H1 (cell line): Measurements from ENCODE around the gene OXNAD1. TPM values are rescaled to one million over a fixed set of nuclear protein-coding genes. Genes with fewer than 3 reads are reported as not detected.
A peak's percentile ranks its signal among the peaks of the same experiment; 100 is the strongest.

Experiments
- CTCF ChIA-PET: fragments of 300-600 bp; sonication (Branson Sonifier 250); formaldehyde crosslinking; loops from one replicate; lab custom pipeline; 2021; ENCODE audit not compliant: partially characterized antibody; lab: Charles Lee
- POLR2A ChIA-PET: fragments of 300-600 bp; sonication (Branson Sonifier 250); formaldehyde crosslinking; loops from one replicate; lab custom pipeline; 2021; ENCODE audit warnings: inconsistent platforms; ENCODE audit not compliant: partially characterized antibody; lab: Charles Lee
- DNase-seq, 2 experiments: peaks; one replicate each; pipeline versions ENCODE4 v3.0.0 to v3.0.0-alpha.2; 2010 to 2022; ENCODE audit warnings: low spot score in 2 of 2, low read depth in 1 of 2, mixed read lengths in 1 of 2
- FAIRE-seq: peaks from 2 replicates; lab custom pipeline; 2011; peaks lifted over from hg19 to GRCh38; lab: Jason Lieb, UNC
- H2AFZ ChIP-seq: 2 replicates; pipeline ENCODE4 v1.8.1; 2012; ENCODE audit warnings: low read length, inconsistent platforms
- H2AK5ac ChIP-seq: 2 replicates; pipeline ENCODE4 v1.6.1; 2013; ENCODE audit warnings: low read depth, low read length
- H2BK120ac ChIP-seq: replicated peaks from 2 replicates; pipeline ENCODE3; 2013; ENCODE audit warnings: low read depth, low read length, inconsistent platforms
- H2BK12ac ChIP-seq: 2 replicates; pipeline ENCODE4 v1.6.1; 2013; ENCODE audit warnings: low read depth, low read length
- H2BK15ac ChIP-seq: 2 replicates; pipeline ENCODE4 v1.6.1; 2013; ENCODE audit warnings: low read length
- H2BK20ac ChIP-seq: 2 replicates; pipeline ENCODE4 v1.6.1; 2013; ENCODE audit warnings: low read length
- H2BK5ac ChIP-seq: 2 replicates; pipeline ENCODE4 v1.6.1; 2013; ENCODE audit warnings: low read depth, low read length
- H3K14ac ChIP-seq: 2 replicates; pipeline ENCODE4 v1.6.1; 2013; ENCODE audit warnings: inconsistent platforms; ENCODE audit not compliant: insufficient read length
- H3K18ac ChIP-seq: 2 replicates; pipeline ENCODE4 v1.6.1; 2013; ENCODE audit warnings: low read length; ENCODE audit errors: extremely low read depth
- H3K23ac ChIP-seq: 2 replicates; pipeline ENCODE4 v1.6.1; 2013; ENCODE audit warnings: inconsistent platforms; ENCODE audit not compliant: insufficient read length
- H3K23me2 ChIP-seq: 2 replicates; pipeline ENCODE4 v1.6.1; 2013; ENCODE audit warnings: low read depth, low read length
- H3K27ac ChIP-seq: 2 replicates; pipeline ENCODE4 v1.6.1; 2011; ENCODE audit warnings: low read depth, low read length, inconsistent platforms
- H3K27me3 ChIP-seq, 4 experiments: replicated peaks in 1 of 4; 1 replicate in 1 of 4; 2 replicates in 3 of 4; pipeline versions ENCODE4 v1.6.1 to v1.8.1; 2011 to 2013; ENCODE audit warnings: low read length in 3 of 4, mild to moderate bottlenecking in 3 of 4, inconsistent platforms in 2 of 4, mixed read lengths in 2 of 4, moderate library complexity in 1 of 4; ENCODE audit not compliant: control insufficient read depth in 3 of 4, insufficient read depth in 3 of 4; ENCODE audit errors: extremely low read depth in 1 of 4
- H3K36me3 ChIP-seq, 4 experiments: 2 replicates each; pipeline versions ENCODE4 v1.6.1 to v1.8.1; 2011 to 2013; ENCODE audit warnings: mild to moderate bottlenecking in 4 of 4, low read length in 3 of 4, moderate library complexity in 2 of 4, control low read depth in 1 of 4, inconsistent platforms in 1 of 4; ENCODE audit not compliant: insufficient read depth in 4 of 4, control insufficient read depth in 2 of 4
- H3K4ac ChIP-seq: replicated peaks from 2 replicates; pipeline ENCODE3; 2013; ENCODE audit warnings: low read length, low read depth, mixed read lengths, inconsistent platforms; ENCODE audit not compliant: insufficient read length
- H3K4me1 ChIP-seq, 4 experiments: replicated peaks in 1 of 4; 1 replicate in 1 of 4; 2 replicates in 3 of 4; pipeline versions ENCODE4 v1.6.1 to v1.8.1; 2011 to 2013; ENCODE audit warnings: low read length in 3 of 4, inconsistent platforms in 2 of 4, mixed read lengths in 1 of 4; ENCODE audit not compliant: insufficient read depth in 4 of 4, control insufficient read depth in 3 of 4
- H3K4me2 ChIP-seq, 2 experiments: 2 replicates each; pipeline versions ENCODE4 v1.6.1 to v1.8.1; 2011 to 2013; ENCODE audit warnings: low read depth in 2 of 2, low read length in 2 of 2, control low read depth in 1 of 2, inconsistent platforms in 1 of 2, mild to moderate bottlenecking in 1 of 2; ENCODE audit not compliant: insufficient read depth in 1 of 2
- H3K4me3 ChIP-seq, 4 experiments: fragments of 200-600, 300-600 bp in 1 of 4; sonication (generic), shearing (Covaris generic), sonication (Bioruptor Twin) in 1 of 4; 2 replicates each; pipeline versions ENCODE4 v1.5.1 to v1.8.1; 2011 to 2016; ENCODE audit warnings: low read length in 4 of 4, low read depth in 3 of 4, control low read depth in 2 of 4, inconsistent platforms in 2 of 4, mild to moderate bottlenecking in 2 of 4, mixed read lengths in 1 of 4, moderate library complexity in 1 of 4; ENCODE audit not compliant: insufficient read depth in 2 of 4; ENCODE audit errors: extremely low read depth in 1 of 4
- H3K56ac ChIP-seq: replicated peaks from 2 replicates; pipeline ENCODE3; 2013; ENCODE audit warnings: low read depth, mild to moderate bottlenecking, mixed read lengths, low read length, inconsistent platforms; ENCODE audit not compliant: insufficient read length
- H3K79me1 ChIP-seq: 2 replicates; pipeline ENCODE4 v1.6.1; 2013; ENCODE audit warnings: low read depth, low read length, control low read depth
- H3K79me2 ChIP-seq, 2 experiments: 2 replicates each; pipeline versions ENCODE4 v1.6.1 to v1.8.1; 2012 to 2013; ENCODE audit warnings: low read length in 2 of 2, mild to moderate bottlenecking in 2 of 2, inconsistent platforms in 1 of 2; ENCODE audit not compliant: insufficient read depth in 2 of 2, control insufficient read depth in 1 of 2
- H3K9ac ChIP-seq, 4 experiments: replicated peaks in 1 of 4; 1 replicate in 1 of 4; 2 replicates in 3 of 4; pipeline versions ENCODE4 v1.6.1 to v1.8.1; 2011 to 2013; ENCODE audit warnings: low read depth in 3 of 4, low read length in 3 of 4, control low read depth in 2 of 4, mild to moderate bottlenecking in 2 of 4, moderate library complexity in 2 of 4, inconsistent platforms in 1 of 4; ENCODE audit errors: extremely low read depth in 1 of 4
- H3K9me3 ChIP-seq, 2 experiments: 2 replicates each; pipeline versions ENCODE4 v1.6.1 to v1.8.1; 2012 to 2013; ENCODE audit warnings: mild to moderate bottlenecking in 2 of 2, moderate library complexity in 2 of 2, control low read depth in 1 of 2, inconsistent platforms in 1 of 2, low read depth in 1 of 2, low read length in 1 of 2, mixed read lengths in 1 of 2; ENCODE audit not compliant: insufficient read depth in 2 of 2
- H4K20me1 ChIP-seq, 2 experiments: replicated peaks in 1 of 2; 2 replicates each; pipeline versions ENCODE3 to v1.8.1; 2011 to 2013; ENCODE audit warnings: inconsistent platforms in 2 of 2, low read length in 2 of 2, mild to moderate bottlenecking in 1 of 2; ENCODE audit not compliant: insufficient read depth in 2 of 2, control insufficient read depth in 1 of 2
- H4K5ac ChIP-seq: 2 replicates; pipeline ENCODE4 v1.6.1; 2013; ENCODE audit warnings: low read length, low read depth, mixed read lengths, inconsistent platforms; ENCODE audit not compliant: insufficient read length
- H4K8ac ChIP-seq: 2 replicates; pipeline ENCODE4 v1.8.0; 2013; ENCODE audit warnings: mild to moderate bottlenecking, moderate library complexity, low read length, inconsistent platforms; ENCODE audit not compliant: insufficient read depth; ENCODE audit errors: extremely low read depth
- H4K91ac ChIP-seq: replicated peaks from 2 replicates; pipeline ENCODE3; 2013; ENCODE audit warnings: low read length, mixed read lengths, inconsistent platforms; ENCODE audit not compliant: insufficient read length
- BACH1 ChIP-seq: IDR thresholded peaks from 2 replicates; pipeline ENCODE4 v1.6.1; 2012; ENCODE audit warnings: low read length, improper control_type of control experiment
- EGR1 ChIP-seq: IDR thresholded peaks from 2 replicates; pipeline ENCODE4 v1.6.1; 2011; ENCODE audit warnings: low read depth, low read length, borderline replicate concordance
- FOSL1 ChIP-seq: IDR thresholded peaks from 2 replicates; pipeline ENCODE4 v1.6.1; 2011; ENCODE audit warnings: mild to moderate bottlenecking, low read depth, low read length, moderate library complexity; ENCODE audit not compliant: insufficient read depth
- GABPA ChIP-seq: IDR thresholded peaks from 2 replicates; pipeline ENCODE4 v1.6.1; 2011; ENCODE audit warnings: mild to moderate bottlenecking, low read length, moderate library complexity, borderline replicate concordance; ENCODE audit not compliant: insufficient read depth
- JUND ChIP-seq: IDR thresholded peaks from 2 replicates; pipeline ENCODE4 v1.6.1; 2011; ENCODE audit warnings: mild to moderate bottlenecking, improper control_type of control experiment, low read length
- MAX ChIP-seq: IDR thresholded peaks from 2 replicates; pipeline ENCODE4 v1.6.1; 2012; ENCODE audit warnings: inconsistent platforms
- NRF1 ChIP-seq: IDR thresholded peaks from 2 replicates; pipeline ENCODE4 v1.6.1; 2011; ENCODE audit warnings: mild to moderate bottlenecking, low read depth, low read length, improper control_type of control experiment
- RBBP5 ChIP-seq: IDR thresholded peaks from 2 replicates; pipeline ENCODE4 v1.7.1; 2012; ENCODE audit warnings: low read depth, mild to moderate bottlenecking, inconsistent platforms, low read length, moderate library complexity, borderline replicate concordance
- RNF2 ChIP-seq: fragments of 200-900, 300-1000 bp; sonication (generic); IDR thresholded peaks from 2 replicates; pipeline ENCODE4 v1.7.1; 2016; ENCODE audit warnings: borderline replicate concordance, low read depth, mild to moderate bottlenecking, antibody characterized with exemption, low read length; ENCODE audit not compliant: poor library complexity, severe bottlenecking; ENCODE audit errors: missing control alignments
- SP2 ChIP-seq: IDR thresholded peaks from 2 replicates; pipeline ENCODE4 v1.6.1; 2012; ENCODE audit warnings: mild to moderate bottlenecking, low read length, inconsistent platforms
- SRF ChIP-seq: IDR thresholded peaks from 2 replicates; pipeline ENCODE4 v1.6.1; 2011; ENCODE audit warnings: mild to moderate bottlenecking, low read depth, low read length, moderate library complexity
- TBP ChIP-seq: IDR thresholded peaks from 2 replicates; pipeline ENCODE4 v1.6.1; 2011; ENCODE audit warnings: low read depth, low read length, improper control_type of control experiment
- WGBS, 2 experiments: shearing (Covaris generic) in 1 of 2; methylation state at CpG; one replicate each; pipeline versions ENCODE4 v1.1.6 to v1.1.7; 2013 to 2015; ENCODE audit warnings: low lambda C conversion rate in 2 of 2, mixed read lengths in 2 of 2, inconsistent platforms in 1 of 2, low coverage in 1 of 2, missing lambda C conversion rate in 1 of 2; ENCODE audit not compliant: insufficient replicate concordance in 2 of 2, insufficient coverage in 1 of 2, insufficient read length in 1 of 2; ENCODE audit errors: extremely low coverage in 1 of 2, missing lambda C conversion rate in 1 of 2; 5-methylcytosine and 5-hydroxymethylcytosine counted together
- polyA plus RNA-seq, 7 experiments: library from polyadenylated mRNA; depleted of rRNA in 3 of 7; stranded (reverse) in 5 of 7; unstranded in 2 of 7; fragments of >200 nt in 5 of 7; fragments of 200-250 nt in 2 of 7; gene quantifications; 1 replicate in 5 of 7; 2 replicates in 1 of 7; 4 replicates in 1 of 7; pipeline versions ENCODE4 v1.2.1 to v1.2.3, GENCODE V29; 2011 to 2013; ENCODE audit warnings: missing spikeins in 2 of 7, mixed read lengths in 2 of 7
- total RNA-seq: library from RNA; stranded (reverse); fragmentation: NEBNext Ultra II Directional; extraction: Animal tissue kit (Norgen Biotek cat#: 25700); gene quantifications from 2 replicates; pipeline ENCODE4 v1.2.1, GENCODE V29; 2021
- TF ChIP-seq, protein P1 (sequence below): IDR thresholded peaks from 2 replicates; pipeline ENCODE4 v1.6.1; 2011; ENCODE audit warnings: low read depth, mild to moderate bottlenecking, low read length; ENCODE audit not compliant: insufficient read depth

OXNAD1 gene
- total and polyA plus RNA-seq, 2 of the 8 experiments (the other 6 are each of a cell fraction or from before 2014, with no cell fraction given) = 14.9 to 24.8 TPM

- H2AK5ac ChIP-seq = no peak overlapping the region
- H3K79me1 ChIP-seq = no peaks in the 10 kb centered on the region
- no peaks in the 10 kb centered on the region for H3K27me3 ChIP-seq
- H3K56ac ChIP-seq = no peak overlapping the region
- FAIRE-seq = no peak
- H2BK120ac ChIP-seq = no peak overlapping the region
- H2BK15ac ChIP-seq = no peak overlapping the region
- H3K9ac ChIP-seq = no peak overlapping the region
- DNase-seq = no peak
- CTCF ChIA-PET = interaction anchor here (0.6 to 1.9 kb wide), 6 partner anchors 11 to 62 kb away, joined by 3 to 4 read pairs (median 3); no protein-coding TSS in a partner anchor
- no peaks in the 10 kb centered on the region for H3K9me3 ChIP-seq
- no peak overlapping the region for H2BK5ac ChIP-seq
- no peak overlapping the region for H2AFZ ChIP-seq
- no peak overlapping the region for H4K5ac ChIP-seq
- no peaks in the 10 kb centered on the region for H3K23me2 ChIP-seq
- POLR2A ChIA-PET = interaction anchor here (0.9 kb wide), 1 partner anchor 8 kb away, joined by 3 read pairs; no protein-coding TSS in a partner anchor
- 37% methylated on average over 2 of the region's 2 CpGs; no CpG with 5 or more reads in 1 of the 2 experiments for WGBS, 2 experiments
- no peak overlapping the region for H3K27ac ChIP-seq
- no peak overlapping the region for H3K4me3 ChIP-seq
- H2BK12ac ChIP-seq = no peak overlapping the region
- no peaks in the 10 kb centered on the region for H4K20me1 ChIP-seq
- no peak overlapping the region; the same call in 1 of the 2 replicates for H3K18ac ChIP-seq
- no peak overlapping the region for H3K14ac ChIP-seq
- H3K4me2 ChIP-seq = peak overlapping the region in 1 of 2 experiments; percentile 19; a peak in 1 of 4 replicates
- no peak overlapping the region for H3K4ac ChIP-seq
- H3K23ac ChIP-seq = no peak overlapping the region
- H3K79me2 ChIP-seq = no peaks in the 10 kb centered on the region
- H4K91ac ChIP-seq = no peak overlapping the region
- H2BK20ac ChIP-seq = no peak overlapping the region
- no peak overlapping the region for H4K8ac ChIP-seq
- H3K36me3 ChIP-seq = peaks cover 0 to 3% (median 0%) of the 10 kb centered on the region in 4 experiments; a peak in 1 of 8 replicates
- H3K4me1 ChIP-seq = peaks cover 0 to 10% (median 3%) of the 10 kb centered on the region in 4 experiments; a peak in 5 of 7 replicates
- TF ChIP-seq EGR1 (no peak), TBP (no peak), FOSL1 (no peak), NRF1 (no peak), JUND (no peak), GABPA (no peak), SRF (no peak), RNF2 (no peak), BACH1 (no peak), RBBP5 (no peak), SP2 (no peak), MAX (no peak)
- TF ChIP-seq, protein P1, sequence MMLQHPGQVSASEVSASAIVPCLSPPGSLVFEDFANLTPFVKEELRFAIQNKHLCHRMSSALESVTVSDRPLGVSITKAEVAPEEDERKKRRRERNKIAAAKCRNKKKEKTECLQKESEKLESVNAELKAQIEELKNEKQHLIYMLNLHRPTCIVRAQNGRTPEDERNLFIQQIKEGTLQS = no peak
These were observed 87.4 kb downstream of the OXNAD1 start for GRCh38 chr3:16352428-16352827.
